SHP77 treated with DMSO at 0.1 percent for 48 hours (cell line): ENCODE results near the gene TRIM9.

Experiments
- DNase-seq: peaks from one replicate; lab custom pipeline; 2025; lab: John Stamatoyannopoulos, UW

The TRIM9 gene

GRCh38 chr14:51056421-51056820, 38.5 kb downstream of the TRIM9 start:
- DNase-seq: no peak

GRCh38 chr14:51053157-51053556, 41.7 kb downstream of the TRIM9 start:
- no peak for DNase-seq

GRCh38 chr14:51044961-51045360, 49.9 kb downstream of the TRIM9 start:
- DNase-seq: no peak

- DNase-seq: no peak
Measured at GRCh38 chr14:51041883-51042282, 53.0 kb downstream of the TRIM9 start.

- no peak for DNase-seq
Measured at GRCh38 chr14:51041108-51041531, 53.8 kb downstream of the TRIM9 start.

GRCh38 chr14:51039252-51039651, 55.7 kb downstream of the TRIM9 start:
- no peak for DNase-seq

- no peak for DNase-seq
Measured at GRCh38 chr14:51035611-51036192, 59.2 kb downstream of the TRIM9 start.

GRCh38 chr14:51028851-51029754, 65.8 kb downstream of the TRIM9 start:
- no peak for DNase-seq

GRCh38 chr14:51028361-51028760, 66.5 kb downstream of the TRIM9 start:
- DNase-seq: no peak

GRCh38 chr14:51024377-51024776, 70.5 kb downstream of the TRIM9 start:
- no peak for DNase-seq

- no peak for DNase-seq
Measured at GRCh38 chr14:51023964-51024363, 70.9 kb downstream of the TRIM9 start.

- DNase-seq: no peak
Measured at GRCh38 chr14:51022769-51023168, 72.1 kb downstream of the TRIM9 start.

GRCh38 chr14:51020024-51020710, 74.7 kb downstream of the TRIM9 start:
- no peak for DNase-seq

GRCh38 chr14:51019089-51019488, 75.8 kb downstream of the TRIM9 start:
- DNase-seq: no peak

- no peak for DNase-seq
Measured at GRCh38 chr14:51018521-51018920, 76.4 kb downstream of the TRIM9 start.

- no peak for DNase-seq
Measured at GRCh38 chr14:51014625-51015024, 80.3 kb downstream of the TRIM9 start.

GRCh38 chr14:51014086-51014485, 80.8 kb downstream of the TRIM9 start:
- DNase-seq: no peak

GRCh38 chr14:51012055-51012454, 82.8 kb downstream of the TRIM9 start:
- DNase-seq: no peak

GRCh38 chr14:51008446-51008845, 86.5 kb downstream of the TRIM9 start:
- no peak for DNase-seq

GRCh38 chr14:51006781-51007211, 88.1 kb downstream of the TRIM9 start:
- peak; percentile 61 for DNase-seq

- DNase-seq: no peak
Measured at GRCh38 chr14:51006324-51006723, 88.6 kb downstream of the TRIM9 start.

- peak; percentile 73 for DNase-seq
Measured at GRCh38 chr14:51004801-51005526, 89.9 kb downstream of the TRIM9 start.
